ENCODE data around the gene PPP6C.
"Not testable (repeated sequence)": the region's sequence is repeated elsewhere in the genome, so short reads cannot be mapped to it uniquely, and the experiment has no call there.

DNA sequence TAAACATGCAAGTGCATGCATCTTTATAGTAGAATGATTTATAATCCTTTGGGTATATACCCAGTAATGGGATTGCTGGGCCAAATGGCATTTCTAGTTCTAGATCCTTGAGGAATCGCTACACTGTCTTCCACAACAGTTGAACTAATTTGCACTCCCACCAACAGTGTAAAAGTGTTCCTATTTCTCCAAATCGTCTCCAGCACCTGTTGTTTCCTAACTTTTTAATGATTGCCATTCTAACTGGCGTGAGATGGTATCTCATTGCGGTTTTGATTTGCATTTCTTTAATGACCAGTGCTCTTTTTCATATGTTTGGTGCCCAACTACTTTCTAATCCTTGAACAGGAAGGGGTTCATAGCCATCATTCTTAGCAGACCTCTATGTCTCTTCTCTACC lies 7.8 kb downstream of the PPP6C start:
- TF ChIP-seq EZH2phosphoT487 (IDR thresholded peaks at IDR 0.05; ENCODE audit: insufficient read depth, low read depth); EZH2 (IDR thresholded peaks at IDR 0.05; ENCODE audit: insufficient read depth, poor library complexity, severe bottlenecking): not testable (repeated sequence)

All from GM23248 (cell line).